G401 (cell line): ENCODE results near the gene RETN. TPM values are rescaled to one million over a fixed set of nuclear protein-coding genes. Genes with fewer than 3 reads are reported as not detected.
A peak's percentile ranks its signal among the peaks of the same experiment; 100 is the strongest.

Experiments
- DNase-seq: peaks from one replicate; pipeline ENCODE4 v3.0.0-alpha.2; 2015; ENCODE audit warnings: low spot score
- in situ Hi-C: cut with HindIII; loops from 2 replicates; pipeline ENCODE4 v1.10.0; 2016; ENCODE audit warnings: low sequenced_read_pairs, mixed read lengths
- total RNA-seq: library from RNA; depleted of rRNA; stranded (reverse); fragments of >200 nt; shearing (Covaris generic); gene quantifications from 2 replicates; pipeline ENCODE4 v1.2.3, GENCODE V29; 2014

The RETN gene
- total RNA-seq, 1 experiment from 2014 or later: not detected

GRCh38 chr19:7652061-7652641 is 16.7 kb upstream of the RETN start:
- peak; percentile 79 for DNase-seq
- in situ Hi-C loops: no loop called here

- in situ Hi-C loops: no loop called here
Observed at GRCh38 chr19:7654401-7654800, 14.4 kb upstream of the RETN start.

GRCh38 chr19:7655581-7655980 is 13.3 kb upstream of the RETN start:
- in situ Hi-C loops: no loop called here
- DNase-seq: no peak

More at GRCh38 chr19:7654401-7654800, 14.4 kb upstream of the RETN start:
- no peak for DNase-seq

GRCh38 chr19:7657131-7657751 is 11.6 kb upstream of the RETN start:
- DNase-seq: no peak
- in situ Hi-C loops: no loop called here

GRCh38 chr19:7658219-7658686 is 10.6 kb upstream of the RETN start:
- DNase-seq: no peak
- in situ Hi-C loops: no loop called here

GRCh38 chr19:7661744-7662538 is 6.9 kb upstream of the RETN start:
- no peak for DNase-seq
- in situ Hi-C loops: no loop called here

- no peak for DNase-seq
- in situ Hi-C loops: no loop called here
Observed at GRCh38 chr19:7662657-7663056, 6.2 kb upstream of the RETN start.

GRCh38 chr19:7663706-7664105 is 5.1 kb upstream of the RETN start:
- in situ Hi-C loops: no loop called here
- no peak for DNase-seq

GRCh38 chr19:7665076-7665475 is 3.8 kb upstream of the RETN start:
- in situ Hi-C loops: no loop called here
- DNase-seq: no peak

GRCh38 chr19:7669641-7670040 is 792 bp downstream of the RETN start:
- in situ Hi-C loops: no loop called here

GRCh38 chr19:7670150-7670783 is 1.4 kb downstream of the RETN start:
- no peak for DNase-seq
- in situ Hi-C loops: no loop called here

More at GRCh38 chr19:7669641-7670040, 792 bp downstream of the RETN start:
- no peak for DNase-seq

- no peak for DNase-seq
- in situ Hi-C loops: no loop called here
Observed at GRCh38 chr19:7670790-7671189, 1.9 kb downstream of the RETN start.

GRCh38 chr19:7672522-7672921 is 3.7 kb downstream of the RETN start:
- in situ Hi-C loops: no loop called here

GRCh38 chr19:7674010-7675005 is 5.5 kb downstream of the RETN start:
- in situ Hi-C loops: no loop called here
- peak; percentile 24 for DNase-seq

More at GRCh38 chr19:7672522-7672921, 3.7 kb downstream of the RETN start:
- DNase-seq: no peak

- no peak for DNase-seq
- in situ Hi-C loops: no loop called here
Observed at GRCh38 chr19:7676376-7676775, 7.5 kb downstream of the RETN start.

GRCh38 chr19:7676854-7677253 is 8.0 kb downstream of the RETN start, which contains the start of gene MCEMP1:
MCEMP1 (plus strand) TSS chr19:7677090; CDS start chr19:7677121, 31 bp downstream.
- in situ Hi-C loops: no loop called here

GRCh38 chr19:7677669-7678311 is 8.9 kb downstream of the RETN start:
- no peak for DNase-seq
- in situ Hi-C loops: no loop called here

More at GRCh38 chr19:7676854-7677253, 8.0 kb downstream of the RETN start, which contains the start of gene MCEMP1:
- DNase-seq: no peak
